Measurements from ENCODE around the gene UBN2. TPM values are rescaled to one million over a fixed set of nuclear protein-coding genes. Genes with fewer than 3 reads are reported as not detected.

UBN2 gene
- total RNA-seq, 1 donor from 2014 or later, result 34.4 TPM

GRCh38 chr7:139345042-139345441, 114.0 kb downstream of the UBN2 start:
- TF ChIP-seq CTCF (IDR thresholded peaks at IDR 0.05; ENCODE audit: unreplicated experiment), result no peak
- Mint-ChIP-seq H3K4me1 (peaks cover 11% of the 10 kb centered on the region), H3K27me3 (ENCODE audit: low read depth) (peaks cover 4% of the 10 kb centered on the region), H3K27ac (no peak overlapping the region), H3K4me3 (no peak overlapping the region), H3K36me3 (peaks cover 18% of the 10 kb centered on the region), H3K9me3 (no peaks in the 10 kb centered on the region)
- DNase-seq (ENCODE audit: low spot score in 2 of 2, unreplicated experiment in 2 of 2), result no peak

GRCh38 chr7:139351027-139351426, 120.0 kb downstream of the UBN2 start:
- DNase-seq (ENCODE audit: low spot score in 2 of 2, unreplicated experiment in 2 of 2), result no peak
- Mint-ChIP-seq H3K9me3 (no peaks in the 10 kb centered on the region), H3K27me3 (ENCODE audit: low read depth) (no peaks in the 10 kb centered on the region), H3K27ac (no peak overlapping the region), H3K4me3 (no peak overlapping the region), H3K4me1 (no peaks in the 10 kb centered on the region), H3K36me3 (peaks cover 33% of the 10 kb centered on the region)
- no peak for TF ChIP-seq CTCF (IDR thresholded peaks at IDR 0.05; ENCODE audit: unreplicated experiment)

- Mint-ChIP-seq H3K4me1 (peaks cover 7% of the 10 kb centered on the region), H3K4me3 (no peak overlapping the region), H3K27me3 (ENCODE audit: low read depth) (no peaks in the 10 kb centered on the region), H3K36me3 (peaks cover 21% of the 10 kb centered on the region), H3K9me3 (no peaks in the 10 kb centered on the region), H3K27ac (no peak overlapping the region)
- no peak for DNase-seq (ENCODE audit: low spot score in 2 of 2, unreplicated experiment in 2 of 2)
- no peak for TF ChIP-seq CTCF (IDR thresholded peaks at IDR 0.05; ENCODE audit: unreplicated experiment)
Measured at GRCh38 chr7:139354729-139355128, 123.7 kb downstream of the UBN2 start.

- no peak for DNase-seq (ENCODE audit: low spot score in 2 of 2, unreplicated experiment in 2 of 2)
- Mint-ChIP-seq H3K27ac (no peak overlapping the region), H3K4me3 (no peak overlapping the region), H3K4me1 (peaks cover 7% of the 10 kb centered on the region), H3K27me3 (ENCODE audit: low read depth) (no peaks in the 10 kb centered on the region), H3K9me3 (no peaks in the 10 kb centered on the region), H3K36me3 (peaks cover 19% of the 10 kb centered on the region)
- TF ChIP-seq CTCF (IDR thresholded peaks at IDR 0.05; ENCODE audit: unreplicated experiment), result no peak
Measured at GRCh38 chr7:139355320-139355719, 124.3 kb downstream of the UBN2 start.

Other genes with a start within 250 kb of the UBN2 start
- gene KIAA1549, start 249.8 kb upstream of the UBN2 start, total RNA-seq, result 33.9 to 34.8 TPM (median 34.1 TPM) in 3 replicates
- gene ZC3HAV1L, start 195.2 kb upstream of the UBN2 start, total RNA-seq, result 1.7 to 2.2 TPM (median 1.9 TPM) in 3 replicates
- gene ZC3HAV1, start 121.5 kb upstream of the UBN2 start, total RNA-seq, result 23.7 to 24.1 TPM (median 23.7 TPM) in 3 replicates
- gene FMC1, start 110.1 kb downstream of the UBN2 start, total RNA-seq, result 10.4 to 14.7 TPM (median 10.7 TPM) in 3 replicates
- gene LUC7L2, start 128.7 kb downstream of the UBN2 start, total RNA-seq, result 137 to 145 TPM (median 142 TPM) in 3 replicates

Data from mesothelial cell of epicardium (in vitro differentiated cells).